Measurements from ENCODE around the gene CDKL5.

Gene CDKL5

DNA sequence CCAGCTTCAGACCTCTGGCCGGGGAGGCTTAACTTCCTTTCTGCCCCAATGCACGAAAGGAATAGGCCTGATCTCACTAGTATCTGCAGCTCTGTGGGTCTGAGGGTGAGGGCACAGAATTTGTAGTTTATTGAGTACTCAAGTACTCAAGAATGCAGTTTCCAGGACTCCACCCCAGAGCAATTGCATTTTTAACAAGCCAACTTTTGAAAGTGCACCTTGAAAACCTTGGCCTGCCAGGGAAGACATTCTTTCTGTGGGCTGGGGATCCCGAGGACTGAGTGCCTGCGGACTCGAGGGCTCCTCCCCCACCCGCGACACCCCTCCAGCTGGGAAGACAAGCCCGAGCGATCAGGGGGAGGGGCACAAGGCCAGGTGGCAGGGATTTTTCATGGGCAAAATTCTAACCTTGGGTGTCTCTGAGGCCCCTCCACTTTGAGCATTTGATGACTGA is 224.1 kb downstream of the CDKL5 start:
- TF ChIP-seq, protein P1, sequence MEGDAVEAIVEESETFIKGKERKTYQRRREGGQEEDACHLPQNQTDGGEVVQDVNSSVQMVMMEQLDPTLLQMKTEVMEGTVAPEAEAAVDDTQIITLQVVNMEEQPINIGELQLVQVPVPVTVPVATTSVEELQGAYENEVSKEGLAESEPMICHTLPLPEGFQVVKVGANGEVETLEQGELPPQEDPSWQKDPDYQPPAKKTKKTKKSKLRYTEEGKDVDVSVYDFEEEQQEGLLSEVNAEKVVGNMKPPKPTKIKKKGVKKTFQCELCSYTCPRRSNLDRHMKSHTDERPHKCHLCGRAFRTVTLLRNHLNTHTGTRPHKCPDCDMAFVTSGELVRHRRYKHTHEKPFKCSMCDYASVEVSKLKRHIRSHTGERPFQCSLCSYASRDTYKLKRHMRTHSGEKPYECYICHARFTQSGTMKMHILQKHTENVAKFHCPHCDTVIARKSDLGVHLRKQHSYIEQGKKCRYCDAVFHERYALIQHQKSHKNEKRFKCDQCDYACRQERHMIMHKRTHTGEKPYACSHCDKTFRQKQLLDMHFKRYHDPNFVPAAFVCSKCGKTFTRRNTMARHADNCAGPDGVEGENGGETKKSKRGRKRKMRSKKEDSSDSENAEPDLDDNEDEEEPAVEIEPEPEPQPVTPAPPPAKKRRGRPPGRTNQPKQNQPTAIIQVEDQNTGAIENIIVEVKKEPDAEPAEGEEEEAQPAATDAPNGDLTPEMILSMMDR (IDR thresholded peaks at IDR 0.05), result no peak
- peak; percentile 40 for DNase-seq
- H3K36me3 Mint-ChIP-seq (ENCODE audit: low read depth), result peaks cover 4% of the 10 kb centered on the region
- H3K27ac Mint-ChIP-seq, result no peak overlapping the region
- H3K4me3 Mint-ChIP-seq, result no peak overlapping the region
- peaks cover 3% of the 10 kb centered on the region for H3K27me3 Mint-ChIP-seq (ENCODE audit: low read depth, poor library complexity)
- peaks cover 71% of the 10 kb centered on the region for H3K9me3 Mint-ChIP-seq
- H3K4me1 Mint-ChIP-seq, result peaks cover 17% of the 10 kb centered on the region

DNA sequence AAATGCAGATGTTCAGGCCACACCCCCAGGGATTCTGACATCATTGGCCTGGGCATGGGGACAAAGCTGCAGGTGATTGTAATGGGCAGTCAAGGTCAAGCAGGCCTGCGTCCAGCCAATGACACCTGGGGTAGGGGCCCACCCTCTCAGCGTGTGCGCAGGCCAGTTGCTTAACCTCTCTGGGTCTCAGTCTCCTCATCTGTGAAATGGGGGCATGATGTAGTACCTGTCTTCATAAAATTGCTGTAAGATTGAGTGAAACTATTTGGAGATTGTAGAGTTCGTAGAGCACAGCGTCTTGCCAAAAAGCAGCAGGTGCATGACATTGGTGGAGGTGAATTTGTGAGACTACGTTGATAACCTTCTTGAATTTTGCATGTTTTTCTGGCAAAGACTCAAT is 225.3 kb downstream of the CDKL5 start:
- TF ChIP-seq, protein P1 (IDR thresholded peaks at IDR 0.05), result no peak
- Mint-ChIP-seq H3K4me1 (peaks cover 17% of the 10 kb centered on the region), H3K27me3 (ENCODE audit: low read depth, poor library complexity) (no peaks in the 10 kb centered on the region), H3K27ac (no peak overlapping the region), H3K4me3 (no peak overlapping the region), H3K36me3 (ENCODE audit: low read depth) (peaks cover 4% of the 10 kb centered on the region), H3K9me3 (peaks cover 68% of the 10 kb centered on the region)
- no peak for DNase-seq

DNA sequence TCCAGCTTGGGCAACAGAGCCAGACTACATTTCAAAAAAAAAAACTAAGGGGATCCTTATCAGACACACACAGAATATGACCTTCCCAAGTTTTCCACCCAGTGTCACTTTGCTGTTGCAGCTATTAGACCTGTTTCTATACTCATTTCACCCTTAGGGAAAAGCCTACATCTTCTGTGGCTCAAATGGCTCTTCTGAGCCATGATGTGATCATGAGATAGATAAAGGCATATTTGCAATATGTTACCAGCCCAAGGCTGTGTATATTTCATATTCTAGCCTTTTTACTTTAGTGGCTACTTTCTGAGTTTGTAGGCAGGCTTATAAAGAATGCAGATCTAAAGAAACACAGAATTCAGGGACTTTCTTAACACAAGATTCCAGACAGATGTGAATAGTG is 227.2 kb downstream of the CDKL5 start:
- Mint-ChIP-seq H3K36me3 (ENCODE audit: low read depth) (no peaks in the 10 kb centered on the region), H3K27ac (no peak overlapping the region)
- TF ChIP-seq, protein P1 (IDR thresholded peaks at IDR 0.05), result no peak

DNA sequence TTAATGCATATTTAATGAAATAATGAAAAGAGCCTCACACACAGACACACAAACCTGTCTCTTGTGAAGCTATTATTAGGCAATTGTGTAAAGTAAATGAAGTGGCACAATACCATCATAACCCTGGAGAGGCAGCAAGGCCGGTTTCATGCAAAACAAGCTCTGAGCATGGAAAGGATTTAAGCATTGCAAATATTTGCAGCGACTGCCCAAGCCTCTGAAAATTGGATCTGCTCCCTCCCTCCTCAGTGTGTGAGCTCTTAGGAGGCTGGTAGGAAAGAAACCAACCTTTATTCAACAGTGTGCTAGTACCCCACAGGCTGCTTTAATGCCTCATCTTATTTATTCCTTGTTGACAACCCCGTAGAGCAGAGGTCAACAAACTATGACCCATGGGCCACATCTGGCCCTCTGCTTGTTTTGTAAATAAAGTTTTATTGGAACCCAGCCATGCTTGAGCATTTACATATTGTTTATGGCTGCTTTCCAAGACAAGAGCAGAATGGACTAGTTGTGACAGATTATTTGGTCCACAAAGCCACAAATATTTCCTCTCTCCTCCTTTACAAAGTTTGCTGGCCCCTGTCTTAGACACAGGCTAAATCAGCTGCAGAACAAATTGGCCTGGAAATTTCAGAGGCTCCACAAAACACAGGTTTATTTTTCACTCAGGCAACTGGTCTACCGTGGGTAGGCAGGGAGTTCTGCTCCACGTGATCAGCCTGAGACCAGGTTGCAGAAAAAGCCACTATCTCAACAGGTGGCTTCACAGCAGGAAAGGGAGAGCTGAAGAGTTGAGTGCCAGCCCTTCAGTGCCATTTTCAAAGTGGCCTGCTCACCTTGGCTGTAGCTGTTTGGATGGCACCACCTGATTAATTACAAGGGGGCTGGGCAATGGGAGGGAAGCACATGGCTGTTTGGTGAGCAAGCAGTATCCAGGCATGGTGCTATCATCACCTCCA is 229.7 kb downstream of the CDKL5 start:
- Mint-ChIP-seq H3K9me3 (peaks cover 43% of the 10 kb centered on the region), H3K27ac (no peak overlapping the region), H3K36me3 (ENCODE audit: low read depth) (no peaks in the 10 kb centered on the region), H3K27me3 (ENCODE audit: low read depth, poor library complexity) (no peaks in the 10 kb centered on the region), H3K4me3 (no peak overlapping the region), H3K4me1 (peaks cover 2% of the 10 kb centered on the region)
- no peak for DNase-seq
- TF ChIP-seq, protein P1 (IDR thresholded peaks at IDR 0.05), result no peak

More for the DNA sequence above, 227.2 kb downstream of the CDKL5 start:
- DNase-seq, result no peak
- peaks cover 17% of the 10 kb centered on the region for H3K4me1 Mint-ChIP-seq
- peaks cover 54% of the 10 kb centered on the region for H3K9me3 Mint-ChIP-seq
- no peak overlapping the region for H3K4me3 Mint-ChIP-seq
- H3K27me3 Mint-ChIP-seq (ENCODE audit: low read depth, poor library complexity), result no peaks in the 10 kb centered on the region

DNA sequence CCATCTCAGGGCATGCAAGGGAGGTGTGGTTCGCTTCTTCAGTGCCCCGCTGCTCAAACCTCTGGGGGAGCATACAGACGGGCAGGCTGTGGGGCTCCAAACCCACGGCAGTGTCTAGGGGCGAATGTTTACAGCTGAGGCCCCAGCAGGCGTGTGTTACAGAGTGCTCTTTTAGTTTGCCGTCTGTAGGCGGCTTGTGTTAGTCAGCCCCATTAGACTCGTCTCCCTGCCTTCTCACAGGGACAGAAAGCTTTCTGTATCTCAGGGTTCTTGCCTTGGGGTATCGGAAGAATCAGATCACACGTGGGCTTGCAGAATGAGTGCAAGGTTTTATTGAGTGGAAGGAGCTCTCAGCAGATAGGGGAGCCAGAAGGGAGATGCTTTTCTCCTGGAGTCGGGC is 235.9 kb downstream of the CDKL5 start:
- Mint-ChIP-seq H3K27ac (no peak overlapping the region), H3K9me3 (peaks cover 59% of the 10 kb centered on the region), H3K4me3 (no peak overlapping the region), H3K27me3 (ENCODE audit: low read depth, poor library complexity) (peaks cover 3% of the 10 kb centered on the region), H3K36me3 (ENCODE audit: low read depth) (no peaks in the 10 kb centered on the region), H3K4me1 (no peaks in the 10 kb centered on the region)
- TF ChIP-seq, protein P1 (IDR thresholded peaks at IDR 0.05), result no peak
- DNase-seq, result no peak

Measured in nephron progenitor cell (in vitro differentiated cells).